ENCODE results near the gene SCP2.
"Not testable (repeated sequence)": the region's sequence is repeated elsewhere in the genome, so short reads cannot be mapped to it uniquely, and the experiment has no call there.

The SCP2 gene

DNA sequence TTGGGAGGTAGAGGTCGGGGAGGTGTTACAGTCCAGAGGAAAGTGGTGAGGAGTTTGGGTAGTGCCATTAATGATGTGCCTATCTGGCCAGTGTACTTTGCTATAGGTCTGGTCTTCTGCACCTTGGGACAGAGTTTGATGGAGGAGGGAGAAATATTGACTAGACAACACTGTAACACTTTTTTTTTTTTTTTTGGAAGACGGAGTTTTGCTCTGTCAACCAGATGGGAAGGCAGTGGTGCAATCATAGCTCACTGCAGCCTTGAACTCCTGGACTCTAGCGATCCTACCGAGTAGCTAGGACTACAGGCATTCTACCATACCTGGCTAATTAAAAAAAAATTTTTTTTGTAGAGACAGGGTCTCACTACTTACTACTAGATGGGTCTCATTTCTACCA lies 1.9 kb downstream of the SCP2 start:
- DNase-seq (ENCODE audit: low read depth, low spot score): no peak
- CTCF ChIA-PET: no interaction called here
- no peak overlapping the region; the same call in 1 of the 2 replicates for H3K4me3 ChIP-seq (ENCODE audit: low read depth, low read length)
- TF ChIP-seq, protein P1, sequence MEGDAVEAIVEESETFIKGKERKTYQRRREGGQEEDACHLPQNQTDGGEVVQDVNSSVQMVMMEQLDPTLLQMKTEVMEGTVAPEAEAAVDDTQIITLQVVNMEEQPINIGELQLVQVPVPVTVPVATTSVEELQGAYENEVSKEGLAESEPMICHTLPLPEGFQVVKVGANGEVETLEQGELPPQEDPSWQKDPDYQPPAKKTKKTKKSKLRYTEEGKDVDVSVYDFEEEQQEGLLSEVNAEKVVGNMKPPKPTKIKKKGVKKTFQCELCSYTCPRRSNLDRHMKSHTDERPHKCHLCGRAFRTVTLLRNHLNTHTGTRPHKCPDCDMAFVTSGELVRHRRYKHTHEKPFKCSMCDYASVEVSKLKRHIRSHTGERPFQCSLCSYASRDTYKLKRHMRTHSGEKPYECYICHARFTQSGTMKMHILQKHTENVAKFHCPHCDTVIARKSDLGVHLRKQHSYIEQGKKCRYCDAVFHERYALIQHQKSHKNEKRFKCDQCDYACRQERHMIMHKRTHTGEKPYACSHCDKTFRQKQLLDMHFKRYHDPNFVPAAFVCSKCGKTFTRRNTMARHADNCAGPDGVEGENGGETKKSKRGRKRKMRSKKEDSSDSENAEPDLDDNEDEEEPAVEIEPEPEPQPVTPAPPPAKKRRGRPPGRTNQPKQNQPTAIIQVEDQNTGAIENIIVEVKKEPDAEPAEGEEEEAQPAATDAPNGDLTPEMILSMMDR (IDR thresholded peaks at IDR 0.05; ENCODE audit: insufficient read depth, low read length, missing control alignments): no peak
- POLR2A ChIA-PET: no interaction called here

DNA sequence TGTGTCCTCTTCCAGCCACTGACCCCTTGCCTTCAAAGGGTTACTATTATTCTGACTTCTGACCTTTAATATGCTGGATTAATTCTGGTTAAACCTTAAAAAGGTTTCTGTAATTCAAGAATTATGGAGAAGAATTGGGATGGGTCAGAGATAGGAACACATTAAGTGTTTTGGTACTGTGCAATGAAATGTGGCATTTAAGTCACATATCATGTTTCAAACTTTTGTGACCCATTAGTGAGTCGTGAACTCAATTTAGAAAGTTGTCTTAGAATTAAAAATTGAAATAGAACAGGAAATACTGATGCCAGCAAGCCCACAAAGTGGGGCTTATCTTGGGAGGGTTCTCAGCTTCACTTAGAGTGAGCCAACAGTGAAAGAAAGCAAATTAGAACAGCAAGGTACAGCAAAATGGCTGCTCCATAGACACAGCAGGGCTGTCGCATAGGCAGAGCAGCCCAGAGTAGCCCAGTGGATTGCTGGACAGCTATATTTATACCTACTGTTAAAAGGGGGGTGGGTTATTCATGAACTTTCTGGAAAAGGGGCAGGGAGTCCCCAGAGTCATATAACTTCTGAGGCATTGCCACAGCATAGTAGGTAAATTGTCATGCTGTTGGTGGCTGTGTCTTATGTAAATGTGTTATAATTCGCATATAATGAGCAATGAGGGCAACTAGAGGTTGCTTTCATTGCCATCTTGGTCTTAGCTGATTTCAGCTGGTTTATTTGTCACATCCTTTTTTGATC lies 10.5 kb downstream of the SCP2 start:
- ChIA-PET POLR2A (no interaction called here), CTCF (no interaction called here)
- DNase-seq (ENCODE audit: low read depth, low spot score): no peak
- TF ChIP-seq, protein P1 (IDR thresholded peaks at IDR 0.05; ENCODE audit: insufficient read depth, low read length, missing control alignments): no peak
- H3K4me3 ChIP-seq (ENCODE audit: low read depth, low read length): no peak overlapping the region

DNA sequence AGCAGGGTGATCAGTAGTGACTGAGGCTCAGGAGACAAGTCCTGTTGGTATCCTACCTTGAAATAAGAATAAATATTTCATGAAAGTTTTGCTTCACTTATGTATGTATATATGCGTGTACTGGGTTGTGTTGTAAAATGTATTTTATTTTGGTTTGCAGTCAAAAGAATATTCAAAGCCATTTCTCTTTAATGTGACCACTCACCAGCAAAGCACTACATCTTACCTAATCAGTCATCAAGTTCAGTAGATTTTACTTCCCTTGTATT lies 11.0 kb downstream of the SCP2 start:
- CTCF ChIA-PET: no interaction called here
- POLR2A ChIA-PET: no interaction called here
- TF ChIP-seq, protein P1 (IDR thresholded peaks at IDR 0.05; ENCODE audit: insufficient read depth, low read length, missing control alignments): no peak
- DNase-seq (ENCODE audit: low read depth, low spot score): no peak
- H3K4me3 ChIP-seq (ENCODE audit: low read depth, low read length): no peak overlapping the region

DNA sequence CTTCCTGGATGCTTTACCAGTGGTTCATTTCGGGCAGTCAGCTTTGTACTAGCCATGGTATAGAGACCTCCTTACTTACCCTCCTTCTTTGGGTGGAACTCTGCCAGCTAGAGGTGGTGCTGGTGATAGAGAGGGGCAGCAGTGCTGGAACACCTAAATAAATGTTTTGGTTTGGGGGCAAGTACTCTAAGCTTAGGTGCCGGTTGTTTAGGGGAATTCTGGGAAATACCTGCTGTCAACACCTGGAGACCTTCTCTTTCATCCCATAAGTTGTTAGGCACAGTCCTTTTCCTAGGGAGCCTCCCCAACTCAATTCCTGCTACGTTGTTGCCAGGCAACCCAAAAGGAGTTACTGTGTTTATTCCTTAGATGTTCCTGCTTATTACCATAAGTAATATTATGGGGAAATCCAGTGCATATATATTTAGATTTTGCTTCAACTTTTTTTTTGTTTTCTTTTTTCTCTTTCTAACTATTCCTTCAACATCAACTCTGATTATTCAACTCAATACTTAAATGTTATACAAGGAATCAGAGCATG lies 16.9 kb downstream of the SCP2 start:
- ChIA-PET POLR2A (no interaction called here), CTCF (interaction anchor here (1.2 kb wide), 1 partner anchor 19 kb away, joined by 5 read pairs; no protein-coding TSS in a partner anchor)
- no peak overlapping the region for H3K4me3 ChIP-seq (ENCODE audit: low read depth, low read length)
- TF ChIP-seq, protein P1 (IDR thresholded peaks at IDR 0.05; ENCODE audit: insufficient read depth, low read length, missing control alignments): no peak
- no peak for DNase-seq (ENCODE audit: low read depth, low spot score)

DNA sequence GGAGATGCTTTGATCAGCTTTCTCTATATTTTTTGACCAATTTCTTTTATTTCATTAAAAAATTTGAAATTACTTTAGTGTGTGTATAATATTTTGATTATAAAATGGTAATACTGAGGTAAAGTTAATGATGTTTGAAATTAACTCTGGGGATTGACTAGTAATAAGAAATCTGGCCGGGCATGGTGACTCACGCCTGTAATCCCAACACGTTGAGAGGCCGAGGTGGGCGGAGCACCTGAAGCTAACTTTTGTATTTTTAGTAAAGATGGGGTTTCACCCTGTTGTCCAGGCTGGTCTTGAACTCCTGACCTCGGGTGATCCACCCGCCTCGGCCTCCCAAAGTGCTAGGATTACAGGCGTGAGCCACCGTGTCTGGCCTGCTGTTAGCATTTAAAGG lies 17.5 kb downstream of the SCP2 start:
- POLR2A ChIA-PET: no interaction called here
- CTCF ChIA-PET: interaction anchor here (1.2 kb wide), 1 partner anchor 18 kb away, joined by 5 read pairs; no protein-coding TSS in a partner anchor
- no peak overlapping the region for H3K4me3 ChIP-seq (ENCODE audit: low read depth, low read length)
- DNase-seq (ENCODE audit: low read depth, low spot score): no peak
- TF ChIP-seq, protein P1 (IDR thresholded peaks at IDR 0.05; ENCODE audit: insufficient read depth, low read length, missing control alignments): no peak

DNA sequence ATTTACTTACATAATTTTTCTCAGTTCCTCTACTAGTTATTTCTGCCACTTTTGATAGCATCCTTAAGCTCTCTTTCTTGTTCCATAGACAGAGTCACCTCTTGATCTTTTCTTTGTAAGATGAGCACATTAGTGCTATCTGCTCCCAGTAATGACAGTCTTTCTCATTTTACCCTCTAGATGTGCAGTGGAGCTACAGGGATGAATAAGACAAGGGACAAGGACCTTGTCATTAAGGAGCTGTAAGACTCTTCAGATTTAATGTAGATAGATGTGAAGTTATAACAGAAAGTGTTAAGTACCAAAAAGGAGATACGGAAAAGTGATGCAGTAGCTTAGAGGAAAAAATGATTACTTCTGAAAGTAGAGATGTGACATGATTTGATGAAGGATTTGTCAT lies 20.4 kb downstream of the SCP2 start:
- CTCF ChIA-PET: interaction anchor here (0.6 to 1.0 kb wide), 2 partner anchors 16 to 25 kb away, joined by 3 read pairs; no protein-coding TSS in a partner anchor
- TF ChIP-seq, protein P1 (IDR thresholded peaks at IDR 0.05; ENCODE audit: insufficient read depth, low read length, missing control alignments): no peak
- no peak overlapping the region for H3K4me3 ChIP-seq (ENCODE audit: low read depth, low read length)
- no peak for DNase-seq (ENCODE audit: low read depth, low spot score)
- POLR2A ChIA-PET: no interaction called here

DNA sequence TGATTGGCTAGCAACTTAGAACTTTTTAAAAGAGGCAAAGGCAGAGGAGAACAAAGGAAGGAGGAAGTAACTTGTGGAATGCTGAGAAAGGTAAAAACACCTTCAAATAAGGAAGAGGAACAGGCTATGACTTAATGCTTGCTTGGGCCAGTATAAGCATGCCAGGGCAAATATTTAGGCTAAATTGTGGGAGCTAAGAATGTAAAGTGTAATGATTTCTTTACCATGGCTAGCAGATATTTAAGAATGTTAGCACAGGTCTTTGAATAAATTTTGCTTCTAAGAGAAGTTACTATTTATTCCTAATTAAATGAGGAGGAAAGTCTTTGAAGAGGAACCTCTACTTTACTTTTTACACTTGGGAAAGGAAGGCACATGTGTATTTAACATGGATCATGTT lies 22.5 kb downstream of the SCP2 start:
- DNase-seq (ENCODE audit: low read depth, low spot score); POLR2A ChIA-PET; CTCF ChIA-PET; H3K4me3 ChIP-seq (ENCODE audit: low read depth, low read length): not testable (repeated sequence)

Data from AG04449 (cell line).